ENCODE measurements around the gene CRYGS. TPM values are rescaled to one million over a fixed set of nuclear protein-coding genes. Genes with fewer than 3 reads are reported as not detected.

The CRYGS gene
- 0.49 and 2.4 TPM in 2 replicates for total RNA-seq

DNA sequence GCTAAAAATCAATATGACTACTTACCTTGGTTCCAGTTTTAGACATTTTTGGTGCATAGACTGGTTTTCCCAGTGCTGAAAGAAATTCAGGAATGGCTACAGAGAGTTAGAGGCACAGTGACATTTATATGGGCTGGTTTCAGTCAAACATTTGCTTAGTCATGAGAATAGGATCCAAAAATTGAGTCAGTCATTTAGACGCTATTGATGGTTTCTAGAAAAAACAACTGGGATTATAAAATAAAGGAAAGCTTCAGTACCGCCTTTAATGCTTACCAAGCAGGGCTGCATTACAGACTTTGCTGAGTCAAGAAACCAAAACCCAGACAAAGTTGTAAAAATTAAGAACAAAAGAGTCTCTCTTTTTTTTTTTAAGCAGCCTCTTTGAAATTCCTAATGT is at the start of gene CRYGS:
Gene CRYGS, minus strand, starts transcription at position 100 of the 400 bp plus-strand sequence. Its CDS starts 54 bp downstream, at position 46.

DNA sequence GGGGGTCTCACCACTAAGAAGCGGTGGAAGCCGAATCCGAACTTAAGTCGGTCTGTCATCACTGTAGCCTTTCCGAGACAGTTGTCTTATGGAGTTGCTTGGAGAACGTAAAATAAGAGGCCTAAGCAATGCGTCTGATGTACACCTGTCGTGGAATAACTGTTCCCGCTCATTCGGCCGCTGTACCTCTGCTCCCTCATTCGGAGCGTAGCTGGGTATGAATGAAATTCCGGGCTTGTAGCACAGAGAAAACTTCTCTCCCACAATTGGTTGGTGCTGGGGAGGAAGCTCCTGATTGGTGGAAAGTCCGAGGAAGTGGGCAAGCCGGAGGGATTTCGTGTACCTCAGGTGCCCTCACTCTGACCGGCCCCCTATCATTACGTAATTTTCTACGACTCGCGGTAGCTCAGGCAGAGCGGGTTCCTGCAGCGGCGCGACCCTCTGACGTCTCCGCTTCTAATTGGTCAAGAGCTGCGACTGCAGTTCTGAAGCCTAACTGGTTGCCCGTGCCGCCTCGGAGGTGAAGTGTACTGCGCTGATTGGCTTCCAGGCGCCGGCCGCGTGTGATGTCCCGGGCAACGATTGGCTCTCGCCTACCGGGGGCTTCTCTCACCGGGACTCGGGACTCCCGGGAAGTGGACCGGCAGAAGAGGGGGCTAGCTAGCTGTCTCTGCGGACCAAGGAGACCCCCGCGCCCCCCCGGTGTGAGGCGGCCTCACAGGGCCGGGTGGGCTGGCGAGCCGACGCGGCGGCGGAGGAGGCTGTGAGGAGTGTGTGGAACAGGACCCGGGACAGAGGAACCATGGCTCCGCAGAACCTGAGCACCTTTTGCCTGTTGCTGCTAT is 26.1 kb upstream of the CRYGS start, which contains the start of gene DNAJB11:
Gene DNAJB11, plus strand, starts transcription at position 625 of the 845 bp plus-strand sequence. Its CDS starts 178 bp downstream, at position 803.

DNA sequence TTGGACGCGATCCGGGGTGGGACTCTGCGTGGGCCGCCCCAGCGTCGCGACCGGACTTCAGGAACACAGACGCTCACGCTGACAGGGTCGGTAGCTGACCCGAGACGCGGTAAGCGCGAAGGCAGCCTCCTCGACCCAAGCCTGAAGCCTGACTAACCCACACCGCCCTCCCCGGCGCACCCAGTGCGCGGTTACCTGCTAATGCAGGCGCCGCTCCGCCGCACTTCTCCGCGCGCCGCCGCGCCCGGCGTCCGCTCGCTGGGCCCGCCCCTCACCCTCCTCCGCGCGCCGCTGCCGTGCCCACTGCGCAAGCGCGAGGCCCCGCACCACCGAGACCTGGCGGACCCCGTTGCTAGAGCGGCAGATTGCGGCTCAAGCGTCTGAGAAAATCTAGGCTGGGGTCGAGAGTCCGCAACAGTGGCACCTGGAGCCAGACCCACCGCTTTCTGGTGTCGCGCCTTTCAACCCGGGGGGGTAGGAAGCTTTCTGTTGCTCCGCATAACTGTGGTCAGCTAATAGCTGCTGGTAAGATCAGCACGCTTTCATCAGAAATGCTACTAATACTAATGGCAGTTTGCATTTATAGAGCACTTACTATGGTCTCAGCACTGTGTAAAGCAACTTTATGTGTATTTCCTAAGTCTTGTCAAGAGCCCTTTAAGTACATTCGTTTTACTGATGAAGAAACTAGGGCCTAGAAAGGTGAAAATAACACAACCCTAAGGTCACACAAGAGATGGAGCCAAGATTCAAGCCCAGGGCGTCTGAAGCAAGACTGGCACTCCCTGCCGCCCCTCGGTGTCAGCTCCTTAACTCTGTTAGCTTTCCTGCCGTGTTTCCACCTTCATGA is 23.1 kb upstream of the CRYGS start, which contains the start of gene TBCCD1:
Gene TBCCD1, minus strand, starts transcription at position 268 of the 850 bp plus-strand sequence. CDS start 3,010 bp downstream, outside the sequence.

Other genes with a start within 250 kb of the CRYGS start
- gene DGKG, start 182.1 kb downstream of the CRYGS start, total RNA-seq = 0.16 and 0.94 TPM in 2 replicates
- 14.4 and 19.6 TPM in 2 replicates for gene TBCCD1, start 23.0 kb upstream of the CRYGS start, total RNA-seq
- 46.5 and 68.8 TPM in 2 replicates for gene DNAJB11, start 26.3 kb upstream of the CRYGS start, total RNA-seq
- not detected in 2 replicates for gene AHSG, start 68.7 kb upstream of the CRYGS start, total RNA-seq
- gene FETUB, start 96.0 kb upstream of the CRYGS start, total RNA-seq = not detected in 2 replicates
- not detected in 2 replicates for gene HRG, start 121.6 kb upstream of the CRYGS start, total RNA-seq
- not detected in 2 replicates for gene KNG1, start 173.0 kb upstream of the CRYGS start, total RNA-seq
- 344 and 803 TPM in 2 replicates for gene EIF4A2, start 239.2 kb upstream of the CRYGS start, total RNA-seq

Measured in bladder microvascular endothelial cell (primary cell).